ENCODE results near the gene CENPE.

The CENPE gene

DNA sequence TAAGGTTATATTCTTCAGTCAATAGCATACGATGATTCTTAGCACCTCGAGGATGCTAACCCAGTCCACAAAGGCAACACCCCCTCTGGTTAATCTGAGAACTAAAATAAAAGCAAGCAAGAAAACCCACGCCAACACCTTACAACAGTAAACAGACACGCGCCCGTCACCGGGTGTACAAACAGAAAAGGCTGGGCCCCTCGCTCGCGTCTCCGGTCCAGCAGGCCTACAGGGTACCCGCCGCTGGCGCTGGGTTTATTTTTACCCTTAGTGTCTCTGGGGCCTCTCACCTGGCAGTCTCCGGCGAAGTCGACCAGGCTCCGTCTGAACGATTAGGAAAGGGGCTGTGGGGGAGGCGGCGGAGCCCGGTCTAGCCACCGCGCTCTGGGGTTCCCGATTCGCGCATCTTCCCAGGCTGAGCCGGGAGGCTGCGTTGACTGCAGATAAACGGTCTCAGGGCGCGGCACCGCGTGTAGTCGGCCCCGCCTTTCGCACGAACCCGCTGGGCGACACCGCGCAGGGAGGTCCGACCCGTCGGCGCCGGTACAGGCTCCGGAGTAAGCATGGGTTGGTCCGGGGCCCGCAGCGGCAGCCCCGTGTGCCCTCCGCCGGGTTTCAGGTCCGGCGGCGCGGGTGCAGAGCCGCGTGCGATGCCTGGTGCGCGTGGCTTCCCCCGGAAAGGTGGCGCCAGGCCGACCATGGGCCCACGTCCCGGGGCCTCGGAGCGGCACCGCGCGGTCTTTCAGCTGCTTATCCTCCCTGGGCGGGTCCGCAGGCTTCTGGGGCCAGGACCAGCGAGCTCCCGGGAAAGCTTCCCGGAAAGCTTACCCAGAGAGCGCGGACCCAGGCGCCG, 122.0 kb downstream of the CENPE start:
- DNase-seq: no peak

DNA sequence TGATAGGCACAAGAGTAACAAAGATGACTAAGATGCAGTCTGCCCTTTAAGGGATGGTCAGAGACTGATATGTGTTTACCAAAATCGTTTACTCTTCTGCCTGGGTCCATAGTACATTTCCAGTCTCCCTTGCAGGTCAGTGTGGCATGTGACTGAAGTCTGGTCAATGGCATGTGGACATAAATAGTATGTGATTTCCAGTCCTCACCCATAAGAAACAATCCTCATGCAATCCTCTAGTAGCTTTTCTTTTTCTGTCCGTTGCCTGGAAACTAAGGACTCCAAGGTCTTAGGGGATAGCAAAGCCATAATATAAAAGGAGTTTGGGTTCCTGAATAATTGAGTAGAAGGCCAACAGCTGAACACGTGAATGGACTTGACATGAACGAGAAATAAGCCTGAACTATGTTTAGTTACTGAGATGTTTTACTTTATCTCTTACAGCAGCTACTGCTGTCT, 122.7 kb downstream of the CENPE start:
- DNase-seq: no peak

DNA sequence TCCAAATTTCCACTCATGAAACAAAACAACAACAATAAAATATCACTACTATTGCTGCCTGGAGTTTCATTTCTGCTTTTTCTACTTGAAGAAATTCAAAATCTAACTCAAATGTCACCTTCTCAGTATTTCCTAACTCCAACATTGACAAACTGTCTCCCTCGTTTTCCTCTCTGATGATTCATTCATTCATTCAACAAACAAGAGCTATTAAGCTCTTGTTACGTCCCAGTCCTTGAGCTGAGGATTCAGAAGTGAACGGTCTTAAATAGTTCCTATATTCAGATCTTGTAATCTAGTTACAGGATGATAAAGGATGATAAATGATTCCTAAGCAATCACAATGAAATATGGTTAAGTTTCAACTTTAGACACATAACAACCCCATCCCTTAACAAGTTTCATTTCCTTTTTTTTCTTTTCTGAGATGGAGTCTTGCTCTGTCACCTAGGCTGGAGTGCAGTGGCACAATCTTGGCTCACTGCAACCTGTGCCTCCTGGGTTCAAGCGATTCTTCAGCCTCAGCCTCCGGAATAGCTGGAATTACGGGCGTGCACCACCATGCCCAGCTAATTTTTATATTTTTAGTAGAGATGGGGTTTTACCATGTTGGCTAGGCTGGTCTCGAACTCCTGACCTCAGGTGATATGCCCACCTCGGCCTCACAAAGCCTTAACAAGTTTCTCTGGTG, 123.3 kb downstream of the CENPE start:
- DNase-seq: no peak

DNA sequence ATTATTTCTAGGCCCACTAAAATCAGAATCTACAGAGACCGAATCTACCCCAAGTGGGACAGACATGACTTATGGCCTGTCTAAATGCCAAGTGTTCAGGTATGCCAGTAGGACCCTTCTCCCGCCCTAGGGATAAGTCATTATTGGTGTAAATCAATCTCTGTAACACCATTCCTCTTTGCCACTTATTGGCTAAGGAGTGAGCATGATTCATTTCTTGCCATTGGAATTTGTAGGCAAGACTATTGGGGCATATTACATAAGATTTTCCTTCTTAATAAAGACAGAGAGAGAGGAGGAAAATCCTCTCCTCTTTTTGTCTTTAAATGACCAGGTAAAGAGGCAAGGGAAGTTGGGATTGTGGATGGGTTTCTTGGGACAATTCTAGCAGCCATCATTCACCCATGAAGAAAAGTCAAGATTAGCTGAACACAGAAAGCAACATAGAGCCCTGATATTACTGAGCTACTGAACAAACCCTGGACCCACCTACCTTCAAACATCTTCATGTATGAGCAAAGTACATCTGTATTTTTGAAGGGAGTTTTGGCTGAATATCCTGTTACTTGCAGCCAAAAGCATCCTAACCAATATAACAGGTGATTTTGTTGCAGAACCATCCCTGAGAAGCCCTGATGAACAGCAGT, 124.2 kb downstream of the CENPE start:
- no peak for DNase-seq

DNA sequence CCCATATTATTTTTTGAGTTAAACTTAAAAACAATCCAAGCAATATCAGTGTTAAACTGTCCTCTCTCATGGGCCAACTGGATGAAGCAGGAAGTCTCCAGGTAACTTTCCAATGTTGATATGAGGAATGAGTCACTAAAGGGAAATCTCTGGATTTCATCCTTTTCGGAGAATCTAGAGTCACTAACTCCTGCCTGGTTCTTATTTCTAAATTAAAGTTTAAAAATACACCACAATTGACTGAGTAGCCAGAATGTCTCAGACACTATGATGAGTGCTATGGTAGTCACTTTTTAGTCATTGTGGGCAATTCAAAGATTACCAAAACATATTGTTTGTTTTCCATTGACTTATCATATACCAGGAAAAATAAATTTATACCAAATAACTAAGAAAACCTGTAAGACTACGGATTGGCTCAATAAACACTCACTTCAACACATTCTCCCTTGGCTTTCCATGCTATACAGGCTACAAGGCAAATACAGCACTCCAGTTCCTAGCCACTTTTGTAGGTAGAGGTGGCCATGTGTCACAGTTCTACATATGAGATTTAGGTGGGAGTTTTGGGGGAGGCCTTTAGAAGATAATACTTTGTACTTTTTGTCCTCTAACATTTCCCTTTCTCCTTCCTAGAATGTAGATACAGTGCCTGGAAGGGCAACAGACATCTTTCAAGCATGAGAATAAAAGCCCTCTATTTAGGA, 130.1 kb downstream of the CENPE start:
- DNase-seq: no peak

DNA sequence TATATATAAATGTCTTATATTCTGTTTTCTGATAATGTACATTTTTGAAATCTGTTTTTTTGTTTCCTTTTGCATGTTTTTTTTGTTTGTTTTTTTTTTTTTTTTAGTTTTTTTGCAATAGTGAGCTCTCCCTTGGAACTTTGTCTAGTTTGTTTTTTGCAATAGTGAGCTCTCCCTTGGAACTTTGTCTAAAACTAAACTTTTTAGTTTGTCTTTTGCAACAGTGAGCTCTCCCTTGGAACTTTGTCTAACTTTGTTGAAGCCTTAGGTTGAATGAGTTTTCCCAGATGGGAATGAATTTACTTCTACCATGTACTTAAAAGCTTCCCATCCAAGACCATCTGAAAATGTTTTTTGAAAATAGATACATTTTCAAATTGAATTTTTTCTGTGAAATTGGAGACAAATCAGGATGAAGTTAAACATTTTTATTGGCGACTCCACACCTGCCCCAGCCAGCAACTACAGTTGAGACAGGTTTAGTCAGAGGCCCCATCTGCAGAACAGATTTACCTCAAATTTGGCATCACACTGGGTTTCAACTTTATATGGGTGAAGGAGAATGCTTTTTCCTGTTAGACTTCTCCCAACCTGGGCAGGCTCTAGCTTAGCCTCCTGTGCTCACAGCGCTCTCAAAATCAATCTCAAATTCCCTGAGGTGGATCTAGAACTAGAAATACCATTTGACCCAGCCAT, 137.5 kb downstream of the CENPE start:
- DNase-seq: no peak
